Loucy (cell line): ENCODE measurements around the gene NOD1.

ENCODE experiments used
- H2AFZ ChIP-seq: fragments of 200-600 bp; sonication (generic); 2 replicates; pipeline ENCODE4 v1.6.0; 2016; ENCODE audit warnings: antibody characterized with exemption, mild to moderate bottlenecking, low read length, moderate library complexity
- H3F3A ChIP-seq: fragments of 200-600 bp; 2 replicates; pipeline ENCODE4 v1.6.0; 2016; ENCODE audit warnings: antibody characterized with exemption, low read depth, mild to moderate bottlenecking
- H3K27me3 ChIP-seq: fragments of 200-600 bp; sonication (generic); 2 replicates; pipeline ENCODE4 v1.6.1; 2014; ENCODE audit warnings: low read length, mild to moderate bottlenecking; ENCODE audit not compliant: insufficient read depth, poor library complexity, severe bottlenecking
- H3K36me3 ChIP-seq: fragments of 200-600 bp; sonication (generic); 2 replicates; pipeline ENCODE4 v1.6.1; 2016; ENCODE audit warnings: low read length; ENCODE audit not compliant: insufficient read depth
- H3K4me1 ChIP-seq: fragments of 200-600 bp; sonication (generic); 2 replicates; pipeline ENCODE4 v1.5.1; 2014; ENCODE audit warnings: low read length, mild to moderate bottlenecking; ENCODE audit not compliant: insufficient read depth, poor library complexity, severe bottlenecking
- H3K4me2 ChIP-seq: fragments of 200-600 bp; sonication (generic); 2 replicates; pipeline ENCODE4 v1.6.0; 2014; ENCODE audit warnings: antibody characterized with exemption, low read length, low read depth, mild to moderate bottlenecking; ENCODE audit not compliant: poor library complexity, severe bottlenecking
- H3K4me3 ChIP-seq: fragments of 200-600 bp; sonication (generic); 2 replicates; pipeline ENCODE4 v1.5.1; 2014; ENCODE audit warnings: low read length, mild to moderate bottlenecking, mixed read lengths; ENCODE audit not compliant: poor library complexity, severe bottlenecking
- H3K79me2 ChIP-seq: fragments of 200-600 bp; sonication (generic); 2 replicates; pipeline ENCODE4 v1.6.1; 2014; ENCODE audit warnings: low read length; ENCODE audit not compliant: insufficient read depth
- H3K9ac ChIP-seq: fragments of 200-600 bp; sonication (generic); 2 replicates; pipeline ENCODE4 v1.6.0; 2014; ENCODE audit warnings: mild to moderate bottlenecking, low read depth, low read length, moderate library complexity; ENCODE audit not compliant: poor library complexity, severe bottlenecking
- H3K9me2 ChIP-seq: fragments of 200-600 bp; sonication (generic); replicated peaks from 2 replicates; pipeline ENCODE4 v1.6.1; 2016; ENCODE audit warnings: low read depth, low read length, mixed read lengths
- H3K9me3 ChIP-seq: fragments of 200-600 bp; sonication (generic); 2 replicates; pipeline ENCODE4 v1.6.1; 2014; ENCODE audit warnings: mild to moderate bottlenecking, antibody characterized with exemption, low read length, low read depth; ENCODE audit not compliant: insufficient read depth
- H4K20me1 ChIP-seq: fragments of 200-600 bp; sonication (generic); 2 replicates; pipeline ENCODE4 v1.6.0; 2014; ENCODE audit warnings: antibody characterized with exemption, low read length, mild to moderate bottlenecking; ENCODE audit not compliant: insufficient read depth, poor library complexity, severe bottlenecking
- EZH2phosphoT487 ChIP-seq: fragments of 200-600 bp; IDR thresholded peaks from 2 replicates; pipeline ENCODE4 v1.6.1; 2018; ENCODE audit warnings: antibody characterized with exemption, mild to moderate bottlenecking, moderate library complexity, borderline replicate concordance
- TF ChIP-seq, protein P1 (sequence below): fragments of 200-600 bp; sonication (generic); conservative IDR thresholded peaks from 2 replicates; pipeline ENCODE4 v1.5.1; 2014; ENCODE audit warnings: mild to moderate bottlenecking, antibody characterized with exemption, low read length

The NOD1 gene

DNA sequence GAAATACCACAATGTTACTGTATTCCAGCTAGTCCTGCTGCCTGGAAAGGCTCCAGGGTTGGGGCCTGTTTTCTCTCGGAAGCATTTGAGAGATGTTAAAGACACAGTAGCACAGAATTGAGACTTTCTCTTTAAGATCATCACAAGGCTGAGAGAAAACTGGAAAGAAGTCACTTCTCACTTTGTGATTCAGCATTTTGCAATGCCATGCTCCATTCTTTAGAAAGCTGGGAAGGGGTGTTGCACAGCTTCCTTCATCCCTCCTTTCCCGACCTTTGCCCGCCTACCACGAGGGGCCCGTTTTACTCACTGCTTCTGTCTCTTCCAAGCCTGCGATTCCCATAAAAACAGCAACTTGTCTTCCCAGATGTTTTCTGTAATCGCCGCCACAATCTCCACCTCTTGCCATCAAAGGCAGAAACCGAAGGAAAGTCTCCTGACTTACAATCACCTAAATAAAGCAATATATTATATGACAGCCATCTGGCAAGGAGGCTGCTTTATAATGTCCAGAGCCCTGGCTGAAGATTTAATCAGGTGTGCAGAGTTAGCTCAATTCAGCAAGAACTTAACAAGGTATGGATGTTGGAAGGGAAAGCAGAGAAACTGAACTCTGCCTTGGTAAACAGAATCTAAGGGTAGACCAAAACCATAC, 18.9 kb downstream of the NOD1 start:
- Histone ChIP-seq H3K4me2 (no peak overlapping the region), H3F3A (0 out of 2 replicates have a peak, but pooled peaks cover 3% of the 10 kb centered on the region), H3K9ac (no peak overlapping the region), H3K4me1 (peaks cover 13% of the 10 kb centered on the region), H3K9me3 (no peaks in the 10 kb centered on the region), H3K4me3 (no peak overlapping the region), H4K20me1 (no peaks in the 10 kb centered on the region), H3K9me2 (no peaks in the 10 kb centered on the region), H3K79me2 (peaks cover 5% of the 10 kb centered on the region), H2AFZ (no peak overlapping the region), H3K36me3 (peaks cover 17% of the 10 kb centered on the region; the same call in 1 of the 2 replicates), H3K27me3 (no peaks in the 10 kb centered on the region)
- no peak for TF ChIP-seq EZH2phosphoT487
- TF ChIP-seq, protein P1, sequence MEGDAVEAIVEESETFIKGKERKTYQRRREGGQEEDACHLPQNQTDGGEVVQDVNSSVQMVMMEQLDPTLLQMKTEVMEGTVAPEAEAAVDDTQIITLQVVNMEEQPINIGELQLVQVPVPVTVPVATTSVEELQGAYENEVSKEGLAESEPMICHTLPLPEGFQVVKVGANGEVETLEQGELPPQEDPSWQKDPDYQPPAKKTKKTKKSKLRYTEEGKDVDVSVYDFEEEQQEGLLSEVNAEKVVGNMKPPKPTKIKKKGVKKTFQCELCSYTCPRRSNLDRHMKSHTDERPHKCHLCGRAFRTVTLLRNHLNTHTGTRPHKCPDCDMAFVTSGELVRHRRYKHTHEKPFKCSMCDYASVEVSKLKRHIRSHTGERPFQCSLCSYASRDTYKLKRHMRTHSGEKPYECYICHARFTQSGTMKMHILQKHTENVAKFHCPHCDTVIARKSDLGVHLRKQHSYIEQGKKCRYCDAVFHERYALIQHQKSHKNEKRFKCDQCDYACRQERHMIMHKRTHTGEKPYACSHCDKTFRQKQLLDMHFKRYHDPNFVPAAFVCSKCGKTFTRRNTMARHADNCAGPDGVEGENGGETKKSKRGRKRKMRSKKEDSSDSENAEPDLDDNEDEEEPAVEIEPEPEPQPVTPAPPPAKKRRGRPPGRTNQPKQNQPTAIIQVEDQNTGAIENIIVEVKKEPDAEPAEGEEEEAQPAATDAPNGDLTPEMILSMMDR: no peak

DNA sequence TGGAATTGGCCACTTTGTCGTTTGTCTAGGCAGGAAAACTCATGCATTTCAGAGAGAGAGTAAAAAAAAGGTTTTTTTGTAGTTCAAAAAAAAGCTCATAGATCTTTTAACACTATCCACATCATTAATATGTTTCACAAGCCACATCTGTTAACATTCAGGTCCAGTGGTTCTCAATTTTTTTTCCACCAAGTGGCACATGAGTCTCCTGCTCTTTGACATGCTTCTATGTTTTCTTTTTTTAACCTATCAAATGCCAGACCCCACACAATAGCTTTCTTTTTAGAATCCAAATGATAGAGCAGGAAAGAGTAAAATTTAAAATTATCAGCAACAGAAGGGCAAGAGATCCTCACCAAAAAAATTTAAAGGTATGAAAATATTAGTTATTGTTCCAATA, 20.3 kb downstream of the NOD1 start:
- no peak overlapping the region for H3K4me3 ChIP-seq
- H3K9me2 ChIP-seq: no peaks in the 10 kb centered on the region
- TF ChIP-seq, protein P1: no peak
- no peak for TF ChIP-seq EZH2phosphoT487
- H3K9ac ChIP-seq: no peak overlapping the region
- peaks cover 17% of the 10 kb centered on the region; the same call in 1 of the 2 replicates for H3K36me3 ChIP-seq
- no peak overlapping the region for H3K4me2 ChIP-seq
- H2AFZ ChIP-seq: no peak overlapping the region
- H3K9me3 ChIP-seq: no peaks in the 10 kb centered on the region
- peaks cover 4% of the 10 kb centered on the region for H3K4me1 ChIP-seq
- H3K27me3 ChIP-seq: no peaks in the 10 kb centered on the region
- 0 out of 2 replicates have a peak, but pooled peaks cover 3% of the 10 kb centered on the region for H3F3A ChIP-seq
- H3K79me2 ChIP-seq: no peaks in the 10 kb centered on the region
- H4K20me1 ChIP-seq: no peaks in the 10 kb centered on the region

DNA sequence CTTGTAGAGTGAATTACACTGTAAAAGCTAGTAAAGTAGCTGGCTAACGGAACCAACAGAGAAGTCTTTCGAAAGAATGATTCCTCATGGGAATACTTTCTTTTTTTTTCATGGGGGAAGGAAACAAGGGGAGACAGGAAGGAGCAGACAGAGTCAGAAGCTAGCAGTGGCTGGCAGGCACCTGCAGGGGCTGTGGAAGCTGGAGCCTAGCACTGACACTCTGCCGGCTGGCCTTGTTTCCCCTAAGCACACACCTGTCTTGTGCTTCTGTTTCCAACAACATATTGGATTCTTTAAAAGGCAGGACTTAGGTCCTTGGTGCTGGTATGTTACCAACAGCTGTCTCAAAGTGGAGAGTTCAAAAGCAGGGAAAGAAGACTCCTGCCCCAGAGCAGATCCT, 24.7 kb downstream of the NOD1 start:
- H3K36me3 ChIP-seq: peaks cover 28% of the 10 kb centered on the region; the same call in 1 of the 2 replicates
- no peak overlapping the region for H3K4me3 ChIP-seq
- no peaks in the 10 kb centered on the region for H4K20me1 ChIP-seq
- H3K27me3 ChIP-seq: no peaks in the 10 kb centered on the region
- no peak for TF ChIP-seq EZH2phosphoT487
- TF ChIP-seq, protein P1: no peak
- H2AFZ ChIP-seq: no peak overlapping the region
- H3K9me3 ChIP-seq: no peaks in the 10 kb centered on the region
- no peaks in the 10 kb centered on the region for H3K9me2 ChIP-seq
- H3K4me1 ChIP-seq: peaks cover 3% of the 10 kb centered on the region
- no peaks in the 10 kb centered on the region for H3K79me2 ChIP-seq
- H3F3A ChIP-seq: no peaks in the 10 kb centered on the region
- no peak overlapping the region for H3K4me2 ChIP-seq
- H3K9ac ChIP-seq: no peak overlapping the region
